GM13976 (cell line): Measurements from ENCODE around the gene SULT1A1.
"Not testable (repeated sequence)": the region's sequence is repeated elsewhere in the genome, so short reads cannot be mapped to it uniquely, and the experiment has no call there.

Source experiments
- DNase-seq: peaks from one replicate; pipeline ENCODE4 v3.0.0; 2012; ENCODE audit warnings: low spot score
- in situ Hi-C: fragments of 300-500 bp; cut with MboI; formaldehyde crosslinking; loops from one replicate; pipeline ENCODE4 v1.12.0; 2022; ENCODE audit warnings: low sequenced_read_pairs, mixed read lengths, inconsistent platforms; ENCODE audit not compliant: unreplicated experiment
- TF ChIP-seq, protein P1 (sequence below): IDR thresholded peaks from 2 replicates; pipeline ENCODE4 v1.5.1; 2012; ENCODE audit warnings: borderline replicate concordance, mild to moderate bottlenecking; ENCODE audit not compliant: insufficient read depth; ENCODE audit errors: extremely low read depth, missing control alignments, control extremely low read depth

The SULT1A1 gene

DNA sequence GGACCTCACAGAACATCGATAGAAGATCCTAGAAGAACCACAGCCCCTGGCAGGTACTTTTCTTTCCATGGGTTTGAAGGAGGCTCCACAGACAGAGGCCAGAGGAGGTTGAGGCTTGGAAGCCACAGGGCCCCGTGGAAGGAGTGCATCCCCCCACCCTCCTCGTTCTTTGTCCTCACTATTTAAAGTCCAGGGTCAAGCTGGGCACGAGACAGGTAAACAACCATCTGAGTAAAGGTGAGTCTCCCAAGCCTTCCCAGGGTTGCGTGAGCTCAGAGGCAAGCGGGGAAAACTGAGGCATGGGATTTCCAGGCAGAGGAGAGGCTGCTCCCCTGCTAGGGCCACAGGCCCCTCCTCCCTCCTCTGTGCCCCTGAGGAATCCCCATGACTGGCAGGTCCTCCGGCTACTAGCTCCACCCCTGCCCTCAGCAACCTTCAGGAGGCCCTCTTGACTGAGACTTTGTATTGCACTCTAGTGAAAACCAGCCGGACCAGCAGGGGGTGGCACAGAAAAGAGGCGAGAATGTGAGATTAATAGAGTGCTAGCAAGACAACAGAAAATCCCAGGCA is 12.1 kb downstream of the SULT1A1 start:
- no peak for DNase-seq
- TF ChIP-seq, protein P1, sequence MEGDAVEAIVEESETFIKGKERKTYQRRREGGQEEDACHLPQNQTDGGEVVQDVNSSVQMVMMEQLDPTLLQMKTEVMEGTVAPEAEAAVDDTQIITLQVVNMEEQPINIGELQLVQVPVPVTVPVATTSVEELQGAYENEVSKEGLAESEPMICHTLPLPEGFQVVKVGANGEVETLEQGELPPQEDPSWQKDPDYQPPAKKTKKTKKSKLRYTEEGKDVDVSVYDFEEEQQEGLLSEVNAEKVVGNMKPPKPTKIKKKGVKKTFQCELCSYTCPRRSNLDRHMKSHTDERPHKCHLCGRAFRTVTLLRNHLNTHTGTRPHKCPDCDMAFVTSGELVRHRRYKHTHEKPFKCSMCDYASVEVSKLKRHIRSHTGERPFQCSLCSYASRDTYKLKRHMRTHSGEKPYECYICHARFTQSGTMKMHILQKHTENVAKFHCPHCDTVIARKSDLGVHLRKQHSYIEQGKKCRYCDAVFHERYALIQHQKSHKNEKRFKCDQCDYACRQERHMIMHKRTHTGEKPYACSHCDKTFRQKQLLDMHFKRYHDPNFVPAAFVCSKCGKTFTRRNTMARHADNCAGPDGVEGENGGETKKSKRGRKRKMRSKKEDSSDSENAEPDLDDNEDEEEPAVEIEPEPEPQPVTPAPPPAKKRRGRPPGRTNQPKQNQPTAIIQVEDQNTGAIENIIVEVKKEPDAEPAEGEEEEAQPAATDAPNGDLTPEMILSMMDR: no peak
- in situ Hi-C loops: no loop called here

DNA sequence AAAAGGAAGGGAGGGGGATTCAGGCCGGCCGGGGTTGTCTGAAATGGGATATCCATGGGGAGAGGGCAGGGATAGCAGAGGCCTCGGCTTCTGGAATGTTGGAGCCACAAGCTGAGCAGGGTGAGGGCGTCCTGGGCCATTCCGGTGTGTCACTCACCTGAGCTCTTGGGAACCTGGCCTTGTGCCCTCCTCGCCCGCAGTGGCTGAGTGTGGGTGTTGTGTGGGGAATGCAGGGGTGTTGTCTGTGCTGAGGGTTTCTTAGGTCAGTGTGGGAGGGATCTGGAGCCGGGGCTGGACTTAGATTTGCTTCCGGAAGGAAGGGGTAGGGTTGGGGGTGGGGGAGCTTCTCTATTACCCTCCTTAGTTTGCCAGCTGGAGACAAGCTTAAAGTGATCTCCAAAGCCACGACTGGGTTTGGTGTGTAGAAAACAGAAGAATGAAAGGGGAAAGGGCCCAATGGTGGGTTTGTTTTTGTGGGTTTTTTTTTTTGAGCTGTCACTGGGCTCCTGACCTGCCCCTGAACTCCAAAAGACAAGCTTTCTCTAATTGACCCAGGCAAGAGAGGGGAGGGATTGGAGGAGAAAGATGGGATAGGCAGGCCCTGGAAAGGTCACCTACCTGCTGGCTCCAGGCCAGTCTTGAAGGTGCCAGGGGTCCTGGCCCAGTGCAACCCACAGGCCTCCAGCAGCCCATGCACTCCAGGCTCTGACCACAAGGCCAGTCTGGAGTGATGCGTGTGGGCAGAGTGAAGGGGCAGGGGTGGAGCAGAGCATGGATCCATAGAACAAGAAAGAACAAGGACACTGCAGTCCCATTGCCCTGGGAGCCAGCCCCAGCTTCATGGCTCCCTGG is 12.8 kb downstream of the SULT1A1 start, which contains the start of gene SULT1A2:
Gene SULT1A2, minus strand, starts transcription at position 211 of the 852 bp plus-strand sequence. CDS start 1,120 bp downstream, outside the sequence.
- DNase-seq: no peak
- TF ChIP-seq, protein P1: no peak
- in situ Hi-C loops: no loop called here

DNA sequence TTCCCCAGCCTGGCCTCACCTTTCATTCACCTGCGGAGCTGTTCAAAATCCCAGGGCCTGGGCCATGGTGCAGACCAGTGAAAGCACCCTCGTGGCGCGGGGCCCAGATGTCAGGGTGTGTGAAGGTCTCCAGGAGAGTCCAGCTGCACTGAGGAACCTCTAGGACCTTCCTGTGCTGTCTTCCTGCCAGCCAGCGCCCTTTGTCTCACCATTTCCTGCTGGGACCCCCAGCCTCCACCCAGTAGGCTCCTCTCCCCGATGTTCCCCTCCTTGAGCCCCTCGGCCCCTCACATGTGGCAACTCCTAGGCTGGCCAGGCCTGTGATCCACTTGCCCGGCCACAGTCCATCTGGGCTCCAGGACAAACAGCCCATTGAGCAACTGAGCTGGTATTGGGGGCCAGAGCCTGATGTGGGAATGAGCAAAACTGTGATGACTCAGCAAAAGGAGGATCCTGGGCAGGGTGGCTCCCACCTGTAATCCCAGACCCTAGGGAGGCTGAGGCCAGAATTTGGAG is 13.7 kb downstream of the SULT1A1 start:
- in situ Hi-C loops: no loop called here
- DNase-seq: no peak
- TF ChIP-seq, protein P1: no peak

DNA sequence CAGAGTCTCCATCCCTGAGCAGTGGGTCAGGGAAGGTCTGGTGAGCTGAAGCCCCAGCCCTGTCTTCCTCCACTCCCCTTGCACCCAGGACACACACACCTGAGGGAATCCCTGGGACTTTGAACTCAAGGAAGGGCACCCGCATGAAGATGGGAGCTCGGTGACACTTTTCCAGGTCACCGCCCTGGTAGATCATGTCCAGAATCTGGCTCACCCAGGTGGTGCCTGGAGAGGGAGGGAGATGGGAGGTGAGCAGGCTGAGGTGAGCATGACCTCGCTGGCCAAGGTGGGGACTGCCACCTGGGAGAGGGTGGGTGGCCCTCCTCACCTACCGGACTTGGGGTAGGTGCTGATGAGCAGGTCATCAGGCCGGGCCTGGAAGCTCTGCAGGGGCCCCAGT is 14.4 kb downstream of the SULT1A1 start:
- in situ Hi-C loops, DNase-seq: not testable (repeated sequence)

DNA sequence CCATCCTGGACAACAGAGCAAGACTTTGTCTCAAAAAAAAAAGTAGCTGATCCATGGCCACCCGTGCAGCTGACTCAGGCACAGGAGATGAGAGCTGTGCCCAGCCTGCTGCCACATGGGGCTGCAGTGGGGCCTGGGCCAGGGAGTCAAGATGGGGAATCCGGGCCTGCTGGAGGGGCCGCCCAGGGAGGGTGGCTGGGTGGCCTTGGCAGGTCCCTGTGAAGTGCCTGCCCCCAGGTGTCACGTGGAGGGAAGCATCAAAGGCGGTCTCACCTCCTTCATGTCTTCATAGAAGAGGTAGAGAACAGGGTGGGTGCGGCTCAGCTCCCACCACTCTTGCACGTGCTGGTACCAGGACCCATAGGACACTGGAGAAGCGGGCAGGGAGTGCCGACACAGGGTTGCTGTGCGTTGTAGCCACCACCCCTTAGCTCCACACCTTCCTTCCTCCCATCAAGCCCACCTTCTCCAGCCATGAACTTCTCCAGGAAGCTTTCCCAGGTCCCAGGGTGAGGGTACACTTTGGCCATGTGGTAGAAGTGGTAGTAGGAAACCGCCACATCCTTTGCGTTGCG is 16.8 kb downstream of the SULT1A1 start:
- TF ChIP-seq, protein P1: no peak
- DNase-seq: no peak
- in situ Hi-C loops: no loop called here

DNA sequence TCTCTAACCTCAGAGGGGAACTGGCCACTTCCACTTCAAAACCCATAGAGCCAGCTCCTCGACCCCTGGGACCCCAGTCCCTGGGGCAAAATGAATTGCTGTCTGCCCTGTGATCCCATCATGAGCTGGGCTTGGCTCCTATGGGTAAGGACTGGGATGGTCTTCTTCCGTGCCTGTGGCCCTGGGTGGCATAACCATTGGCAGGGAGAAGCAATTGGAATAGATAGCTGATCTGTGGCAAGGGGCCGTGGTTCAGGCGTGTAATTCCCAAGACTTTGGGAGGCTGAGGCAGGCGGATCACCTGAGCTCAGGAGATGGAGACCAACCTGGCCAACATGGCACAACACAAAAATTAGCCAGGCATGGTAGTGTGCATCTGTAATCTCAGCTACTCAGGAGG is 17.3 kb downstream of the SULT1A1 start:
- DNase-seq: no peak
- in situ Hi-C loops: no loop called here
- TF ChIP-seq, protein P1: no peak

DNA sequence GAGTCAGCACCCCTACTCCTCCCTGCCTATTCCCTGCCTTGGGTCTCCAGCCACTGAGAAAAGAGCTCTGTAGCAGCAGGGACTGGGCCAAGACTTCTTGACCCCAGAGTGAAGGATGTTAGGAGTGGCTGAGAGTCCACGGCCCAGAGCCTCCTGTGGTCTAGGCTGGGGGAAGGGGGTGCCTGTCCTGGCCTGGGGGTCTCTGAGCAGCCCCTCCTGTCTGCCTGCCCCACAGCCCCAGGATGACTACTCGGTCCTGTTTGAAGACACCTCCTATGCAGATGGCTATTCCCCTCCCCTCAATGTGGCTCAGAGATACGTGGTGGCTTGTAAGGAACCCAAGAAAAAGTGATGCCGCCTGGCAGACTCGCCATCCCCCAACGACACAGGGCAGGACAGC is 18.5 kb downstream of the SULT1A1 start:
- no peak for DNase-seq
- TF ChIP-seq, protein P1: no peak
- in situ Hi-C loops: no loop called here
